Activated CD4-positive, alpha-beta T cell treated with anti-CD3 and anti-CD28 coated beads, Interleukin-2, amount 10 ng/mL, durations not matched to agents 7 days and 5 days (primary cell): ENCODE measurements around the gene LITAFD. TPM values are rescaled to one million over a fixed set of nuclear protein-coding genes. Genes with fewer than 3 reads are reported as not detected.

Experiments
- CTCF ChIA-PET: fragments of 350-600 bp; sonication (Branson Sonifier 250); formaldehyde crosslinking; loops from one replicate; lab custom pipeline; 2021; ENCODE audit warnings: antibody characterized with exemption; lab: Charles Lee
- POLR2A ChIA-PET: fragments of 350-600 bp; sonication (Branson Sonifier 250); formaldehyde crosslinking; loops from one replicate; lab custom pipeline; 2021; ENCODE audit warnings: antibody characterized with exemption; lab: Charles Lee
- DNase-seq: peaks from one replicate; pipeline ENCODE4 v3.0.0-alpha.2; 2020
- H3K27ac Mint-ChIP-seq: one replicate; pipeline ENCODE4 v1.8.0; 2021; ENCODE audit warnings: mild to moderate bottlenecking, moderate library complexity, mixed read lengths
- H3K27me3 Mint-ChIP-seq: one replicate; pipeline ENCODE4 v1.8.0; 2021; ENCODE audit warnings: mixed read lengths
- H3K36me3 Mint-ChIP-seq: one replicate; pipeline ENCODE4 v1.8.0; 2021; ENCODE audit warnings: low read depth, mixed read lengths
- H3K4me1 Mint-ChIP-seq: one replicate; pipeline ENCODE4 v1.8.0; 2021; ENCODE audit warnings: mixed read lengths
- H3K4me3 Mint-ChIP-seq: one replicate; pipeline ENCODE4 v1.8.0; 2021; ENCODE audit warnings: mild to moderate bottlenecking, moderate library complexity, mixed read lengths
- H3K9me3 Mint-ChIP-seq: one replicate; pipeline ENCODE4 v1.8.0; 2021; ENCODE audit warnings: mixed read lengths
- total RNA-seq, 2 experiments: library from RNA; stranded (reverse); gene quantifications; one replicate each; pipeline ENCODE4 v1.2.3, GENCODE V29; 2021

Gene LITAFD
- total RNA-seq, 2 experiments from 2014 or later: not detected

DNA sequence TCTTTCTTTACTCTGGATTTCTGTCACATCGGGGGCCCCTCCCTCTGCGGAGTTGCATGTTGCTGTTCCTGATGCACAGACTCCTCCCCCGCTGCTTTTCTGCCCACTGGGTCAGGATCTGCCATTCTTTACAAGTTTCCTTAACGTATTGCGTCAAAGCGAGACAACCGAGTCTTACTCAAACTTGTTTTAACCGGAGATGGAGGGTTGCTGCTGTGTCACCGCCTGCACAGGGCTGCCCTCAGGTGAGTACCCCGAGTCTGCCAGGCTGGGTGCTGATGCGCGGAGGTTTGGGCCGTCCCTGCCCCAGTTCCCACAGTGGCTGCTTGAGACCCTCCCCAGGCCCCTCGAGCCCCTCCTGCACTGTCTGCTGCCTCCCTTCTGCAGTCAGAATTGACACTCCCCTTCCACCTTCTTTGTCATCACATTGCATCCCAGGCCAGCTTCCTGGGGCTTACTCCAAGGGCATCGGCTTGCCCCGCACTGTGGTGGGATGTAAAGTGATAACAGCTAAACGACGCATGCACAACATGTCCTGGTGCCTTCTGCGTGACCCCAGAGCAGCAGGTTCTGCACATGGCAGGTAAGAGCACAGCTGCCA, 32.6 kb upstream of the LITAFD start:
- Mint-ChIP-seq H3K4me3 (no peak overlapping the region), H3K27me3 (no peaks in the 10 kb centered on the region), H3K4me1 (peaks cover 32% of the 10 kb centered on the region), H3K36me3 (peaks cover 30% of the 10 kb centered on the region), H3K27ac (peak overlapping the region; percentile 4), H3K9me3 (no peaks in the 10 kb centered on the region)
- POLR2A ChIA-PET: no interaction called here
- DNase-seq: no peak
- CTCF ChIA-PET: interaction anchor here (0.9 to 1.1 kb wide), 2 partner anchors 11 to 21 kb away, joined by 4 to 5 read pairs; no protein-coding TSS in a partner anchor

DNA sequence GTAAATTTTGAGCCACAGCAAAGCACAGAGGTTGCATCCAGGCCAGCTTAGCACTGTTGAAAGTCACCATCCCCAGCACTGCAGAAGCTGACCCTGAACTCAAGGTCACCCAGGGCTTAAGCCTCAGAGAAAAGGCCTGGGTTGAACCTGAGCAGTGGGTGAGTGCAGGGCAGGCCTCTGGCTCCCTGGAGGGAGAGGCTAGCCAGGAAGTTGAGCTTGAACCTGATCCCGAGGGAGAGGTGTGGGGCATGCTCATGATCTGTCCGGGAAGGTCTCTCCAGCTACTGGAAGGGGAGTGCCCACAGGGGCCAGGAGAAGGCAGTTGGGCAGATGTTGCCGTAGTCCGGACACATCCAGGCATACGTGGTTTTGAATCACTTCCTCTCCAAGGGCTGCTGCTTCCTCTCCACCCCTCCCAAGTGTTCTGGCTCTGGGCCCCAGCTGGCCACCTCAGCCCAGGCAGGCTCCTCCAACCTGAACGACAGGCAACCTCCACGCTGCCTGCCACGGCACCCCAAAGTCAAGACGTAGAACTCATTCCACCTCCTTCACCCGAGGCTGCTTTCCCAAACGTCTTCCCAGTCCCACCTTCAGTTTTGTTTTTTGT, 31.8 kb upstream of the LITAFD start:
- CTCF ChIA-PET: interaction anchor here (0.5 to 1.1 kb wide), 4 partner anchors 10 to 25 kb away, joined by 3 to 6 read pairs (median 4); partner anchors contain the start of gene CARHSP1
- no peaks in the 10 kb centered on the region for H3K9me3 Mint-ChIP-seq
- no peak overlapping the region for H3K4me3 Mint-ChIP-seq
- POLR2A ChIA-PET: interaction anchor here (0.7 kb wide), 2 partner anchors 22 to 252 kb away, joined by 3 read pairs; no protein-coding TSS in a partner anchor
- DNase-seq: no peak
- H3K27me3 Mint-ChIP-seq: no peaks in the 10 kb centered on the region
- H3K27ac Mint-ChIP-seq: peak overlapping the region; percentile 84
- H3K36me3 Mint-ChIP-seq: peaks cover 36% of the 10 kb centered on the region
- H3K4me1 Mint-ChIP-seq: peaks cover 40% of the 10 kb centered on the region

DNA sequence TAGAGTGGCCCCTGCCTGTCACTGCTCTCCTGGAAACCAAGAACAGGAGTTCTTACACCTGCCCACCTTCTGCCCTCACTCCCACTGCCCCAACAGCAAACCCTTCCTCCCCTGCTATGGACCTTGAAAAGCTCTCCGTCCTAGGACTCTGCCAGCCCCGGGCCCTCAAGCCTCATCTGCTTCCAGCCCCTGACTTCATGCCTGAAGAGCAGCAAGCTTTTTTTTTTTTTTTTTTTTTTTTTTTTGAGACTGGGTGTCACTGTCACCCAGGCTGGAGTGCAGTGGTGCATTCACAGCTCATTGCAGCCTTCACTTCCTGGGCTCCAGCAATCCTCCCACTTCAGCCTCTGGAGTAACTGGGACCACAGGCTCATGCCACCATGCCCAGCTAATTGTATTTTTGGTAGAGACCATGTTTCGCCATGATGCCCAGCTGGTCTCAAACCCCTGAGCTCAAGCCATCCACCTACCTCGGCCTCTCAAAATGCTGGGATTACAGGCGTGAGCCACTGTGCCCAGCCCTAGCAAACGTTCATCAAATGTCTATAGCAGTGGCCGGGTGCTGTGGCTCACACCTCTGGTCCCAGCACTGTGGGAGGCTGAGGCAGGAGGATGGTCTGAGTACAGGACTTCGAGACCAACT, 30.3 kb upstream of the LITAFD start:
- POLR2A ChIA-PET: no interaction called here

DNA sequence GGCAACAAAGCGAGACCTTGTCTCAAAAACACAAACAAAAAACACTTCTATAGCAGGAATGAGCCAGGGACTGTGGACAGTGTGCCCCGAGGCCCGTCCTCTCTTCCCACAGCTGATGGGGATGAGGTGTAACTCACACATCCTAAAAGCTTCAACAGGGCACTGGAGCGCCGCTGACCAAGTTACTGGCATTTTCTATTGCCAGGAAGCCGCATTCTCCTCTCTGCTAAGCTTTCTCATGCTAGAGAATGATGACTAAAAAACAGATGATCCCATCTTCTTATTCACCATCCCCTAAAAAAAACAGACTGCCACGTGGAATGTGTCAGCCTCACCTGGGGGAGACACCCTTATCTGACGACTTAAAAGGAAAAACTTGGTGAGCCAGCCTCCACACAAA, 29.6 kb upstream of the LITAFD start:
- DNase-seq: no peak
- H3K27ac Mint-ChIP-seq: peak overlapping the region; percentile 57
- peaks cover 50% of the 10 kb centered on the region for H3K4me1 Mint-ChIP-seq
- ChIA-PET CTCF (interaction anchor here (1.3 to 1.8 kb wide), 3 partner anchors 11 to 19 kb away, joined by 3 to 6 read pairs (median 6); no protein-coding TSS in a partner anchor), POLR2A (no interaction called here)
- H3K27me3 Mint-ChIP-seq: no peaks in the 10 kb centered on the region
- H3K4me3 Mint-ChIP-seq: no peak overlapping the region
- peaks cover 45% of the 10 kb centered on the region for H3K36me3 Mint-ChIP-seq
- H3K9me3 Mint-ChIP-seq: no peaks in the 10 kb centered on the region

More for the DNA sequence above, 30.3 kb upstream of the LITAFD start:
- peaks cover 46% of the 10 kb centered on the region for H3K36me3 Mint-ChIP-seq
- peaks cover 48% of the 10 kb centered on the region for H3K4me1 Mint-ChIP-seq
- H3K9me3 Mint-ChIP-seq: no peaks in the 10 kb centered on the region
- CTCF ChIA-PET: interaction anchor here (1.3 to 1.8 kb wide), 2 partner anchors 12 to 19 kb away, joined by 3 to 6 read pairs; no protein-coding TSS in a partner anchor
- H3K27ac Mint-ChIP-seq: peak overlapping the region; percentile 65
- H3K4me3 Mint-ChIP-seq: no peak overlapping the region
- H3K27me3 Mint-ChIP-seq: no peaks in the 10 kb centered on the region
- no peak for DNase-seq

GRCh38 chr16:8853150-8853549, 29.0 kb upstream of the LITAFD start:
- H3K9me3 Mint-ChIP-seq: no peaks in the 10 kb centered on the region
- H3K27ac Mint-ChIP-seq: peak overlapping the region; percentile 57
- no peak for DNase-seq
- ChIA-PET POLR2A (no interaction called here), CTCF (interaction anchor here (1.6 to 1.8 kb wide), 2 partner anchors 11 to 18 kb away, joined by 6 read pairs; no protein-coding TSS in a partner anchor)
- H3K4me1 Mint-ChIP-seq: peaks cover 53% of the 10 kb centered on the region
- H3K27me3 Mint-ChIP-seq: no peaks in the 10 kb centered on the region
- no peak overlapping the region for H3K4me3 Mint-ChIP-seq
- H3K36me3 Mint-ChIP-seq: peaks cover 50% of the 10 kb centered on the region

DNA sequence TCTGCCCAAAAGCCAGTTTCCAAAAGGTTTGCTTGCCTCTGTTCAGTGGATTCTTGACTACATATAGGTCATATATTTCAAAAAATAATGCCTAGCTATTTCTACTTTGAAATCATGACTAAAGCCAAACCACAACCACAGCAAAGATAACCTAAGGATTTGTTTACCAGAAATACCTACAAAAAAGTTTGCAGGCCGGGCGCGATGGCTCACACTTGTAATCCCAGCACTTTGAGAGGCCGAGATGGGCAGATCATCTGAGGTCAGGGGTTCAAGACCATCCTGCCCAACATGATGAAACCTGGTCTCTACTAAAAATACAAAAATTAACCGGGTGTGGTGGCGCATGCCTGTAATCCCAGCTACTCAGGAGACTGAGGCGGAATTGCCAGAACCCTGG, 28.5 kb upstream of the LITAFD start:
- Mint-ChIP-seq H3K36me3 (peaks cover 52% of the 10 kb centered on the region), H3K9me3 (no peaks in the 10 kb centered on the region), H3K27ac (no peak overlapping the region), H3K4me3 (no peak overlapping the region), H3K27me3 (no peaks in the 10 kb centered on the region), H3K4me1 (peaks cover 55% of the 10 kb centered on the region)
- POLR2A ChIA-PET: interaction anchor here (0.7 kb wide), 1 partner anchor 36 kb away, joined by 3 read pairs; no protein-coding TSS in a partner anchor
- CTCF ChIA-PET: interaction anchor here (1.6 to 1.8 kb wide), 2 partner anchors 11 to 18 kb away, joined by 6 read pairs; no protein-coding TSS in a partner anchor
- no peak for DNase-seq

DNA sequence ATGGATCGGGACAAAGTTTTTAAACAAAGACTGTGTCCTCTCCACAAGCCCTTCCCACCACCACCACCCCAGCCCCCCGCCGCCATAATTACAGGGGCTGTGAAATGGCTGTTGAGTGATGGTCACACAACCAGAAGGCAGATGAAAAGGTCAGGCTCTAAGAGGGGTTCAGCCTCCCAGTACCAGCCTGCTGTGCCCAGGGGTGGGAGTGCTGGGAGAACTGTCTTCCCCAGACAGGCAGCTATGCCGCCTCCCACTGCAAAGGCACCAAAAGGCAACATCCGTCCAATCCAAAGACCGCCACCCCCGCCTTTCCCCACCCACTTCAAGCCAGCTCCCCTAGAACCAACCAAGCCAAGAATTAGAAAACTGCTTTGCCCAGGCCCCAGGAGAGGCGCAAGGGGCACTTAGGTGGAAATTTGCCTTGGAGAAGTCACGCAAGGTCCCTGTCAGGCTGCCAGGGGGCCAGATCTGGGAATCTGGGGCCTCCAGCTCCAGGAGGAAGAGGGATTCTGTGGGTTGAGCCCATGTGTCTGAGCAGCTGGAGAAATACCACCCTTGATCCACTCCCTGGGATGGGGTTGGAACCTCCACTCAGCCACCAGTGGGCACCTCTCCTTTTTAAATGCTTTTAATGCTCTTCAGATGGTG, 27.7 kb upstream of the LITAFD start:
- ChIA-PET POLR2A (interaction anchor here (0.7 kb wide), 1 partner anchor 37 kb away, joined by 3 read pairs; no protein-coding TSS in a partner anchor), CTCF (interaction anchor here (1.1 to 1.6 kb wide), 4 partner anchors 10 to 33 kb away, joined by 4 to 6 read pairs (median 5); no protein-coding TSS in a partner anchor)
- DNase-seq: no peak
- Mint-ChIP-seq H3K9me3 (no peaks in the 10 kb centered on the region), H3K4me3 (no peak overlapping the region), H3K4me1 (peaks cover 57% of the 10 kb centered on the region), H3K36me3 (peaks cover 49% of the 10 kb centered on the region), H3K27ac (no peak overlapping the region), H3K27me3 (no peaks in the 10 kb centered on the region)

- Mint-ChIP-seq H3K4me1 (peaks cover 56% of the 10 kb centered on the region), H3K27me3 (no peaks in the 10 kb centered on the region), H3K9me3 (no peaks in the 10 kb centered on the region), H3K4me3 (no peak overlapping the region), H3K36me3 (peaks cover 51% of the 10 kb centered on the region), H3K27ac (peak overlapping the region; percentile 72)
- CTCF ChIA-PET: interaction anchor here (0.8 to 1.6 kb wide), 6 partner anchors 10 to 34 kb away, joined by 3 to 6 read pairs (median 4); partner anchors contain the start of gene CARHSP1
- DNase-seq: no peak
- POLR2A ChIA-PET: no interaction called here
Observed at GRCh38 chr16:8855051-8855786, 26.9 kb upstream of the LITAFD start.

GRCh38 chr16:8855972-8856371, 26.2 kb upstream of the LITAFD start:
- CTCF ChIA-PET: interaction anchor here (0.7 to 1.5 kb wide), 5 partner anchors 9 to 295 kb away, joined by 3 to 6 read pairs (median 3); partner anchors contain the start of gene CARHSP1
- no peak overlapping the region for H3K4me3 Mint-ChIP-seq
- peak overlapping the region; percentile 57 for H3K27ac Mint-ChIP-seq
- no peak for DNase-seq
- H3K36me3 Mint-ChIP-seq: peaks cover 46% of the 10 kb centered on the region
- POLR2A ChIA-PET: no interaction called here
- no peaks in the 10 kb centered on the region for H3K27me3 Mint-ChIP-seq
- peaks cover 49% of the 10 kb centered on the region for H3K4me1 Mint-ChIP-seq
- H3K9me3 Mint-ChIP-seq: no peaks in the 10 kb centered on the region

DNA sequence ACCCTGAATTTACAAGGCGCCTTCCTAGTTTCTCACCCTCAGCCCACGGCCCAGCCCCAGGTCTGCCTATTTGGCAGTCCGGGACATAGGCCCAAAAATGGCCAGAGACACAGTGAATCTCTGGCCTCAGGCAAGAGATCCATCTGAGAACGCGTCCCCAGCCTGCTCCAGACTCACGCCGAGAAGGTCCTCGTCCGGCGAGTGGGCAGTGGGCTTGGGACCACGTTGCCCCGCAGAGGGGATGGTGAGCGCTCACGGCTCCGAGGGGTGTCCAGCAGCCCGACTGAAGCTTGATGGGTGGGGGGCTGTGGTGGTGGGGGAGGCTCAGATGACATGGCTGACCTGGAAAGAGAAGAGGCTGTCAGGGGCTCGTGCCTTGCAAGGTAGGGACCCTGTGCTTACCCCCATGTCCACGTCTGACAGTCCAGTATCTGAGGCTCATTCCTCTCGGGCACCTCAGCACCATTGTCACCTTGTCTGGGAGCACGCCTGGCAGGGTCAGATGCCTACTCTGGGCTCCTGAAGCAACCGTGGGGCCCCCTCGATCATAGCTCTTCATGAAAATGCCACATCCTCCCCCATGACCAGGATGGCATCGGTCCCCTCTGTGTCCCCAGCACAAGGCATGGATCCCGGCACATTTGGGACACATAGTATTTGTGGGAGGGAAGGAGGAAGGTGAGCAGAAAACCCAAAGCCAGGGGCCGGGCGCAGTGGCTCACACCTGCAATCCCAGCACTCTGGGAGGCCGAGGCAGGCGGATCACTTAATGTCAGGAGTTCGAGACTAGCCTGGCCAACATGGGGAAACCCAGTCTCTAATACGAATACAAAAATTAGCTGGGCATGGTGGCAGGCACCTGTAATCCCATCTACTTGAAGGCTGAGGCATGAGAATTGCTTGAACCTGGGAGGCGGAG, 22.9 kb upstream of the LITAFD start:
- peaks cover 47% of the 10 kb centered on the region for H3K4me1 Mint-ChIP-seq

More for the DNA sequence above, 22.9 kb upstream of the LITAFD start:
- Mint-ChIP-seq H3K27me3 (no peaks in the 10 kb centered on the region), H3K27ac (peak overlapping the region; percentile 13), H3K36me3 (peaks cover 39% of the 10 kb centered on the region), H3K9me3 (no peaks in the 10 kb centered on the region), H3K4me3 (no peak overlapping the region)
- DNase-seq: no peak
- ChIA-PET POLR2A (no interaction called here), CTCF (interaction anchor here (0.7 to 0.9 kb wide), 2 partner anchors 11 to 12 kb away, joined by 3 read pairs; no protein-coding TSS in a partner anchor)
